ENCODE measurements around the gene ROBO1.

ROBO1 gene

GRCh38 chr3:79002465-79003372, 765.1 kb downstream of the ROBO1 start:
- no peak for DNase-seq

- DNase-seq: no peak
Observed at GRCh38 chr3:79001255-79001654, 766.5 kb downstream of the ROBO1 start.

- DNase-seq: no peak
Observed at GRCh38 chr3:78999139-78999538, 768.7 kb downstream of the ROBO1 start.

GRCh38 chr3:78995087-78995486, 772.7 kb downstream of the ROBO1 start:
- DNase-seq: no peak

GRCh38 chr3:78994174-78995027, 773.4 kb downstream of the ROBO1 start:
- no peak for DNase-seq

GRCh38 chr3:78993375-78993774, 774.4 kb downstream of the ROBO1 start:
- DNase-seq: no peak

- no peak for DNase-seq
Observed at GRCh38 chr3:78992830-78993229, 775.0 kb downstream of the ROBO1 start.

GRCh38 chr3:78992400-78992799, 775.4 kb downstream of the ROBO1 start:
- no peak for DNase-seq

- DNase-seq: no peak
Observed at GRCh38 chr3:78991656-78992055, 776.1 kb downstream of the ROBO1 start.

- no peak for DNase-seq
Observed at GRCh38 chr3:78990156-78990555, 777.6 kb downstream of the ROBO1 start.

GRCh38 chr3:78988324-78988723, 779.5 kb downstream of the ROBO1 start:
- DNase-seq: no peak

GRCh38 chr3:78986416-78987101, 781.2 kb downstream of the ROBO1 start:
- no peak for DNase-seq

GRCh38 chr3:78985981-78986380, 781.8 kb downstream of the ROBO1 start:
- DNase-seq: no peak

- DNase-seq: no peak
Observed at GRCh38 chr3:78979028-78979427, 788.8 kb downstream of the ROBO1 start.

- DNase-seq: no peak
Observed at GRCh38 chr3:78978037-78978436, 789.8 kb downstream of the ROBO1 start.

GRCh38 chr3:78977073-78977472, 790.7 kb downstream of the ROBO1 start:
- no peak for DNase-seq

- no peak for DNase-seq
Observed at GRCh38 chr3:78976200-78976599, 791.6 kb downstream of the ROBO1 start.

- DNase-seq: no peak
Observed at GRCh38 chr3:78974181-78974790, 793.5 kb downstream of the ROBO1 start.

- no peak for DNase-seq
Observed at GRCh38 chr3:78972617-78973301, 795.0 kb downstream of the ROBO1 start.

GRCh38 chr3:78970656-78971055, 797.1 kb downstream of the ROBO1 start:
- no peak for DNase-seq

- no peak for DNase-seq
Observed at GRCh38 chr3:78969483-78969882, 798.3 kb downstream of the ROBO1 start.

- DNase-seq: no peak
Observed at GRCh38 chr3:78967061-78967460, 800.7 kb downstream of the ROBO1 start.

Measured in inflammatory macrophage treated with lipopolysaccharide for 4 hours (primary cell).